Putamen (tissue), 1 donor: Measurements from ENCODE around the gene ADAMTS7.
"Not testable (repeated sequence)": the region's sequence is repeated elsewhere in the genome, so short reads cannot be mapped to it uniquely, and the experiment has no call there.

Source experiments
- DNase-seq: peaks from one replicate; pipeline ENCODE4 v3.0.0-alpha.2; 2016; ENCODE audit warnings: low spot score

ADAMTS7 gene

GRCh38 chr15:78831229-78832207, 20.3 kb upstream of the ADAMTS7 start:
- DNase-seq, result no peak

GRCh38 chr15:78830514-78831228, 19.4 kb upstream of the ADAMTS7 start:
- no peak for DNase-seq

DNA sequence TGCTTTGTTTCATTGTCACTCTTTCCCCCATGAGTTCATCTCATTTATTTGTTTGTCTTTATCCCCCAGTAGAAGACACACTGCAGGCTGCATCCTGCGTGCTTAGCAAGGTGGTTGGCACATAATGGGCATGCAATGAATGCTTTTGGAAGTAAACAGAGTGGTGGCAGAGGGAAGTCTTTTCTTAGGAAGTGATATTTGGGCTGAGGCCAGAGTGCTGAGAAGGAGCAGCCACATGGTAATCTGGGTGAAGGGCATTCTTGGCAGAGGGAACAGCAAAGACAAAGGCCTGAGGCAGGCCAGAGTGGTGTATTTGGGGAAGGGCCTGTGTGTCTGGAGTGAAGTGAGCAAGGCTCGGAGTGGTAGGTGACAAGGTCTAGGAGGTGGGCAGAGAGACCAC, 17.7 kb upstream of the ADAMTS7 start:
- DNase-seq, result no peak

GRCh38 chr15:78822514-78822913, 11.2 kb upstream of the ADAMTS7 start:
- no peak for DNase-seq

DNA sequence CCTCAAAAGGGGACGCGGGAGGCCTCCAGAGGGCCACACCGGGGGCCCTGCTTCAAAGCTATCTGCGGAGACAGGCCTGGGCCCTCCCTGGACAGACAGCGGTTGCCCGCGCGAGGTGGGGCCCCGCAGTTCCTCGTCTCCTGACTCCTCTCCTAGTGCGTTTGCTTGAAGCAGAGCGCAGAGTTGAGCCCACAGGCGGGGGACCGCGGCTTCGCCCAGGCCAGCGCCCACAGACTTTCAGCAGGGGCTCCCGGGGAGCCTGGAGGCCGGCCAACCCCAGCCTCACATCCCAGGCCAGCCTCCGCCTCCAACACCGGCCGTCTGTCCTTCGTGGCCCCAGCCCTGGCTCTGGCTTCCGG, 540 bp upstream of the ADAMTS7 start:
- DNase-seq, result no peak

- no peak for DNase-seq
Measured at GRCh38 chr15:78810362-78811123, 721 bp downstream of the ADAMTS7 start.

DNA sequence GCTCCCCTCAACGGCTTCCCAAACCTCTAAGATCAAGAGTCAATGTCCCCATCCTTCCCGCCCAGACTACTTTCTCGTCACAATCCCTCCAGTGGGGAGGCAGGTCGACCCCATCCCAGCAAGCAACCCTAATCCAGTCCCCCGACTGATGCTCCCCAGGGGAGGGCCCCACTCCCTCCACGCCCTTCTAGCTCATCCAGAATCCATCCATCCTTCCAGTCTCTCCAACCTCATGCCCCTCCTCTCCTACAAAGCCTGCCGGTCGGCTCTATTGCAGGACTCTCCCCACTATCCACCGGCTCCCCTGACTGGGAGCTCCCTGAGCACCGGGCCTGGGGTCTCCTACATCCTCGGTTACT, 1.3 kb downstream of the ADAMTS7 start:
- DNase-seq, result no peak

DNA sequence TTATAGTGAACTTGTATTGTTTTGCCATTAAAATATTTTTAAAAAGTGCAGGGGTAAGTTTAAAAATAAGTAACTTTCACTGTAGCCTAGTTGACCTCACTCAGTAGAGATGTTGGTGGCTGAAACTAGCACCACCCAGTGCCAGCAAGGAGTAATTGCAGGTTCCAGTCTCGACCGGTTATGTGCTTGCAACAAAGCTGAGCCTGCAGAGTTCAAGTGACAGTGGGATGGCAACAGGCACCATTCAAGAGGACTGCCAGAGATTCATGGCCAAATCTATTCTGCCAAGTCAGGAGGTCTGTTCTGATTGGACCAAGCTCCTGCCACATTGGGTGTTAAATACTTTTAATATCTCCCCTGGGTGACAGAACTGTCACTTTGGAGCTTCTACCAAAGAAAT, 2.7 kb downstream of the ADAMTS7 start:
- DNase-seq, result no peak

DNA sequence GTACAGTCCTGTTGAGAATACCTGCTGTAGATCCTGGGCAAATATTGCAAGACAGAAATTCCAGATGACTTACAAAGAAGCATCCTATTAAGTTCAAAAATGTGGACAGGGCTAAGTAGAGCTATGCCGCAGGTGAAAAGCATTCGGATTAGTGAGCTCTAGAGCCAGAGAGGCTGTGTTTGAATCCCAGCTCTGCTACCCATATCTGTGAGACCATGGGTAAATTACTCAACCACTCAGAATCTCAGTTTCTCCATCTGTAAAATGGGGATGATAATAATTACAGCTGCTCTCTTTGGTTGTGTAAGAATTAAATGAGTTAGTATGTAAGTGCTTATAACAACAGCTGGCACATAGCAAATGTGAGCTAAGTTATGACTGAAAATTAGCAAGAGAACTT, 3.9 kb downstream of the ADAMTS7 start:
- no peak for DNase-seq

DNA sequence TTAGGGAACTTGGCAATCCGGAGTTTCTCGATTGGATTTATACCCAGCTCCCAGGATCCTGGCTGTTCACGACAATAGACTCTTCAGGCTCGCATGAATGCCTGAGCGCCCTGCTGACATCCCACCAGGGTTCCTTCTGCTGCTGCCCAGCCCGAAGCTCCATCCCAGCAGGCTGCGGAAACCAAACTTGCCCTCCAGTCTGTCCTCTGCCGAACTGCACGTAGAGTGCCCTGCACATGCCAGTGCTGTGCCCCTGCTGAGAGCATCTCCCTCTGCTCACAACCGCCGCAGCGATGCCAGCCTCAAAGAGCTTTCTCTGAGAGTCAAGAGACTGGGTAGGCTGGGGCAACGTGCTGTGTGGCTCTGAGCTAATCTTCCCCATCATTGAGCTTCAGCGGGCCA, 6.9 kb downstream of the ADAMTS7 start:
- no peak for DNase-seq

DNA sequence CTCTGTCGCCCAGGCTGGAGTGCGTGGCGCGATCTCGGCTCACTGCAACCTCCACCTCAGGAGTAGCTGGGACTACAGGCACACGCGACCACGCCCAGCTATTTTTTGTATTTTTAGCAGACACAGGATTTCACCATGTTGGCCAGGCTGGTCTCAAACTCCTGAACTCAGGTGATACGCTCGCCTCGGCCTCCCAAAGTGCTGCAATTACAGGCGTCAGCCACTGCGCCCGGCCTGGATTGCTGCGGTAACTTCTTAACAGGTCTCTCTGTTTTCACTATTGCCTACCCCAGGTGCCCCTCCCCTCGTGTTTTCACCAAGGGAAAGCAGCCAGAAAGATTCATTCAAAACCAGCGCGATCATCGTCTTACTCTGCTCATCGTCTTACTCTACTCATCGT, 10.5 kb downstream of the ADAMTS7 start:
- no peak for DNase-seq

DNA sequence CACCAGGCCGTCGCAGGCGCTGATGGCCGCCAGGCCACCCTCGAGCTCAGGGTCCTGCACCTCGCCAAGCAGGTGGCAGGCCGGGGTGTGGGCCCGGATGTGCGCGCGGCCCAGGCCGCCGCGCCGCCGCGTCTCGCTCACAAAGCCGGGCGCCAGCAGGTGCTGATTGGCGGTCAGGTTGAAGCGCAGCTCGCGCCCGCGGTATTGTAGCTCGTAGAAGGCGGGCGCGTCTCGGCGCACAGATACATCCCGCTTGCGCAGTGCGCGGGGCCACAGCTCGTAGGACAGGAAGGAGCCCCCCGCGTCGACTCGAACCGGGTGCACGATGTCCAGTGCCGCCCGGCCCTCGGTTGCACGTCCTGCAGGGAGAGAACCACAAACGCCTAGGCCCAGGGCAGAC, 11.1 kb downstream of the ADAMTS7 start:
- DNase-seq, result no peak

GRCh38 chr15:78799102-78799501, 12.2 kb downstream of the ADAMTS7 start:
- DNase-seq, result not testable (repeated sequence)

GRCh38 chr15:78798355-78798754, 12.9 kb downstream of the ADAMTS7 start:
- not testable (repeated sequence) for DNase-seq

GRCh38 chr15:78797951-78798350, 13.3 kb downstream of the ADAMTS7 start:
- no peak for DNase-seq

DNA sequence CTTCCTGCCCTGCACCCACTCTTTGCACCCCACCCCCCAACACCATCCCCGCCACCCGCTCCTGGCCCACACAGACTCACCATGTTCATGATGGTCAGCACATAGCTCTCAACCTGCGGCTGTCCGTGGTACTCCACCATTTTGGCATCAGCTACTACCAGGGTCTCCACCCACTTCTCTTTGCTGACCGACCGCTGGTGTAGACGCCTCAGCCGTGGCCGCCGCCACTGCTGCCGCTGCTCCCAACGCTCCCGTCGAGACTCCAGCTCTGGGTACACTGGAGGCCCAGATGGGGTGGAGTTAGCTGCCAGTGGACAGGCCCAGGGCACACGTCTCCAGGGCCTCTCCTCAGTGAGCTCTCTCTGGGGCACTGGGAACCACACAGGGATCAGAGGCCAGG, 14.8 kb downstream of the ADAMTS7 start:
- DNase-seq, result no peak

GRCh38 chr15:78795043-78795442, 16.2 kb downstream of the ADAMTS7 start:
- no peak for DNase-seq

- not testable (repeated sequence) for DNase-seq
Measured at GRCh38 chr15:78794446-78794845, 16.8 kb downstream of the ADAMTS7 start.

- DNase-seq, result no peak
Measured at GRCh38 chr15:78791357-78791756, 19.9 kb downstream of the ADAMTS7 start.

- DNase-seq, result no peak
Measured at GRCh38 chr15:78790027-78790426, 21.2 kb downstream of the ADAMTS7 start.

DNA sequence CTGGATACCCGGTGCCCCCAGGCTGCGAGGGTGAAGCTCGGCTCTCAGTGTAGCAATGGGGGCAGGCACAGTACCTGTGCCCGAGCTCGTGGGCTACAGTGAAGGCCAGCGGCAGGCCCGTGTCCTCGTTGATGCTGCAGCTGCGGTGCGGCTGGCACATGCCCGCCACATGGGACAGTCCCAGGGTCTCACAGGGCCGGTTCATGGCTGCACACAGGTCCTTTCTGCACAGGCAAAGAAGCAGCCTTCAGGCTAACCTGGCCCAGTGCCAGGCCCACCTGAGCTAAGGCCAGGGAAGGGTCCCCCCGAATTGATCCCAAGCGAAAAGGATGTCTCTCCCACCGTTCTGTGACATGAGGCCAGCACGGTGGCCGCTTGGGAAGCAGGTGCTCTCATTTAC, 21.6 kb downstream of the ADAMTS7 start:
- no peak for DNase-seq

- no peak for DNase-seq
Measured at GRCh38 chr15:78788016-78788660, 23.1 kb downstream of the ADAMTS7 start.
